Measurements from ENCODE around the gene PTPN4. TPM values are rescaled to one million over a fixed set of nuclear protein-coding genes. Genes with fewer than 3 reads are reported as not detected.

PTPN4 gene
- total and polyA plus RNA-seq, 2 experiments from 2014 or later: 41.6 to 90.4 TPM

DNA sequence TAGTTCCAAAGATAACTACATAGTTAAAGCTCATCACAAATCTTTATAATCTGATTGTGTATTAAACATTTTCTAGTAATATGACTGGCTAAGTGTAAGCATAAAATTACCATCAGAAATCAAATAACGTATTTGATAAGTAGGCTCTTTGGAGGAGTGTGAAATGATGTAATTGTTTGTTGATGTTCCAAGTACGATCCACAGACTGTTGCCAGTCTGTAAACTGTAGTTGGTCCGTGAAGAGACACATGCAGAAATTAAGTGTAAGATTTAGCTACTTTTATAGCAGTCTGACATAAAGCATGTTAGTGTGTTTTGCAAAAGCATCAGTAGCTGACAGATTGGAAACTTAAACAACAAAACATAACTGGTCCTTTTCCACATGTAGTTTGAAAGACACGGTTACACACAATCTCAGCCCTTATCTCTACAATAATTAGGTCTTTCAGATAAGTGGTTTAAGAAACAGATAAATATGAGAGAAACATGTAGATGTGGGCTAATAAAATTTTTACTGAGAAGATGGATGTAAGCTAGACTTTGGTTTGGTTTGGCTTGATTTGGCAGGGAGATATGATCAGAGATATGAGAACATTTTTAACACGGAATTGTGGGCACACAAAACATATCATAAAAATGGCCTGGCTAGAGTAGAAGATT lies 138.1 kb downstream of the PTPN4 start:
- Histone ChIP-seq H3K9me2 (ENCODE audit: insufficient read depth) (no peaks in the 10 kb centered on the region), H3F3A (replicated peaks; ENCODE audit: low read depth) (no peaks in the 10 kb centered on the region), H2AFZ (no peak overlapping the region), H3K36me3 (ENCODE audit: insufficient read depth) (no peaks in the 10 kb centered on the region; the same call in 1 of the 2 replicates), H3K79me2 (replicated peaks; ENCODE audit: insufficient read depth) (no peaks in the 10 kb centered on the region), H3K27me3 (ENCODE audit: insufficient read depth) (no peaks in the 10 kb centered on the region), H4K20me1 (replicated peaks; ENCODE audit: insufficient read depth) (no peaks in the 10 kb centered on the region), H3K4me3 (no peak overlapping the region), H3K27ac (ENCODE audit: low read depth) (no peak overlapping the region), H3K4me1 (ENCODE audit: insufficient read depth) (peaks cover 28% of the 10 kb centered on the region), H3K4me2 (no peak overlapping the region)
- no peak overlapping the region for H3K4me3 Mint-ChIP-seq
- TF ChIP-seq, protein P1, sequence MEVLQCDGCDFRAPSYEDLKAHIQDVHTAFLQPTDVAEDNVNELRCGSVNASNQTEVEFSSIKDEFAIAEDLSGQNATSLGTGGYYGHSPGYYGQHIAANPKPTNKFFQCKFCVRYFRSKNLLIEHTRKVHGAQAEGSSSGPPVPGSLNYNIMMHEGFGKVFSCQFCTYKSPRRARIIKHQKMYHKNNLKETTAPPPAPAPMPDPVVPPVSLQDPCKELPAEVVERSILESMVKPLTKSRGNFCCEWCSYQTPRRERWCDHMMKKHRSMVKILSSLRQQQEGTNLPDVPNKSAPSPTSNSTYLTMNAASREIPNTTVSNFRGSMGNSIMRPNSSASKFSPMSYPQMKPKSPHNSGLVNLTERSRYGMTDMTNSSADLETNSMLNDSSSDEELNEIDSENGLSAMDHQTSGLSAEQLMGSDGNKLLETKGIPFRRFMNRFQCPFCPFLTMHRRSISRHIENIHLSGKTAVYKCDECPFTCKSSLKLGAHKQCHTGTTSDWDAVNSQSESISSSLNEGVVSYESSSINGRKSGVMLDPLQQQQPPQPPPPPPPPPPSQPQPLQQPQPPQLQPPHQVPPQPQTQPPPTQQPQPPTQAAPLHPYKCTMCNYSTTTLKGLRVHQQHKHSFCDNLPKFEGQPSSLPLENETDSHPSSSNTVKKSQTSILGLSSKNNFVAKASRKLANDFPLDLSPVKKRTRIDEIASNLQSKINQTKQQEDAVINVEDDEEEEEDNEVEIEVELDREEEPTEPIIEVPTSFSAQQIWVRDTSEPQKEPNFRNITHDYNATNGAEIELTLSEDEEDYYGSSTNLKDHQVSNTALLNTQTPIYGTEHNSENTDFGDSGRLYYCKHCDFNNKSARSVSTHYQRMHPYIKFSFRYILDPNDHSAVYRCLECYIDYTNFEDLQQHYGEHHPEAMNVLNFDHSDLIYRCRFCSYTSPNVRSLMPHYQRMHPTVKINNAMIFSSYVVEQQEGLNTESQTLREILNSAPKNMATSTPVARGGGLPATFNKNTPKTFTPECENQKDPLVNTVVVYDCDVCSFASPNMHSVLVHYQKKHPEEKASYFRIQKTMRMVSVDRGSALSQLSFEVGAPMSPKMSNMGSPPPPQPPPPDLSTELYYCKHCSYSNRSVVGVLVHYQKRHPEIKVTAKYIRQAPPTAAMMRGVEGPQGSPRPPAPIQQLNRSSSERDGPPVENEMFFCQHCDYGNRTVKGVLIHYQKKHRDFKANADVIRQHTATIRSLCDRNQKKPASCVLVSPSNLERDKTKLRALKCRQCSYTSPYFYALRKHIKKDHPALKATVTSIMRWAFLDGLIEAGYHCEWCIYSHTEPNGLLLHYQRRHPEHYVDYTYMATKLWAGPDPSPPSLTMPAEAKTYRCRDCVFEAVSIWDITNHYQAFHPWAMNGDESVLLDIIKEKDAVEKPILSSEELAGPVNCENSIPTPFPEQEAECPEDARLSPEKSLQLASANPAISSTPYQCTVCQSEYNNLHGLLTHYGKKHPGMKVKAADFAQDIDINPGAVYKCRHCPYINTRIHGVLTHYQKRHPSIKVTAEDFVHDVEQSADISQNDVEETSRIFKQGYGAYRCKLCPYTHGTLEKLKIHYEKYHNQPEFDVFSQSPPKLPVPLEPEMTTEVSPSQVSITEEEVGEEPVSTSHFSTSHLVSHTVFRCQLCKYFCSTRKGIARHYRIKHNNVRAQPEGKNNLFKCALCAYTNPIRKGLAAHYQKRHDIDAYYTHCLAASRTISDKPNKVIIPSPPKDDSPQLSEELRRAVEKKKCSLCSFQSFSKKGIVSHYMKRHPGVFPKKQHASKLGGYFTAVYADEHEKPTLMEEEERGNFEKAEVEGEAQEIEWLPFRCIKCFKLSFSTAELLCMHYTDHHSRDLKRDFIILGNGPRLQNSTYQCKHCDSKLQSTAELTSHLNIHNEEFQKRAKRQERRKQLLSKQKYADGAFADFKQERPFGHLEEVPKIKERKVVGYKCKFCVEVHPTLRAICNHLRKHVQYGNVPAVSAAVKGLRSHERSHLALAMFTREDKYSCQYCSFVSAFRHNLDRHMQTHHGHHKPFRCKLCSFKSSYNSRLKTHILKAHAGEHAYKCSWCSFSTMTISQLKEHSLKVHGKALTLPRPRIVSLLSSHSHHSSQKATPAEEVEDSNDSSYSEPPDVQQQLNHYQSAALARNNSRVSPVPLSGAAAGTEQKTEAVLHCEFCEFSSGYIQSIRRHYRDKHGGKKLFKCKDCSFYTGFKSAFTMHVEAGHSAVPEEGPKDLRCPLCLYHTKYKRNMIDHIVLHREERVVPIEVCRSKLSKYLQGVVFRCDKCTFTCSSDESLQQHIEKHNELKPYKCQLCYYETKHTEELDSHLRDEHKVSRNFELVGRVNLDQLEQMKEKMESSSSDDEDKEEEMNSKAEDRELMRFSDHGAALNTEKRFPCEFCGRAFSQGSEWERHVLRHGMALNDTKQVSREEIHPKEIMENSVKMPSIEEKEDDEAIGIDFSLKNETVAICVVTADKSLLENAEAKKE (CRISPR knock-in tag; IDR thresholded peaks at IDR 0.05): no peak
- TF ChIP-seq EZH2 (IDR thresholded peaks at IDR 0.05; ENCODE audit: low read depth, unreplicated experiment) (no peak), ZNF114 (CRISPR knock-in tag; IDR thresholded peaks at IDR 0.05) (no peak), REST (IDR thresholded peaks at IDR 0.05; ENCODE audit: unreplicated experiment) (no peak), NANOG (IDR thresholded peaks at IDR 0.05; ENCODE audit: borderline replicate concordance) (no peak), JUNB (IDR thresholded peaks at IDR 0.05; ENCODE audit: unreplicated experiment) (no peak), ETS1 (IDR thresholded peaks at IDR 0.05) (no peak), EZH2phosphoT487 (IDR thresholded peaks at IDR 0.05; ENCODE audit: unreplicated experiment) (no peak), ZNF331 (CRISPR knock-in tag; IDR thresholded peaks at IDR 0.05; ENCODE audit: low read depth) (no peak), CREB1 (CRISPR knock-in tag; IDR thresholded peaks at IDR 0.05; ENCODE audit: low read depth) (no peak), STAT1 (IDR thresholded peaks at IDR 0.05; ENCODE audit: unreplicated experiment) (no peak), POLR2AphosphoS5 (IDR thresholded peaks at IDR 0.05; ENCODE audit: low read depth) (no peak)
- TF ChIP-seq, protein P2, sequence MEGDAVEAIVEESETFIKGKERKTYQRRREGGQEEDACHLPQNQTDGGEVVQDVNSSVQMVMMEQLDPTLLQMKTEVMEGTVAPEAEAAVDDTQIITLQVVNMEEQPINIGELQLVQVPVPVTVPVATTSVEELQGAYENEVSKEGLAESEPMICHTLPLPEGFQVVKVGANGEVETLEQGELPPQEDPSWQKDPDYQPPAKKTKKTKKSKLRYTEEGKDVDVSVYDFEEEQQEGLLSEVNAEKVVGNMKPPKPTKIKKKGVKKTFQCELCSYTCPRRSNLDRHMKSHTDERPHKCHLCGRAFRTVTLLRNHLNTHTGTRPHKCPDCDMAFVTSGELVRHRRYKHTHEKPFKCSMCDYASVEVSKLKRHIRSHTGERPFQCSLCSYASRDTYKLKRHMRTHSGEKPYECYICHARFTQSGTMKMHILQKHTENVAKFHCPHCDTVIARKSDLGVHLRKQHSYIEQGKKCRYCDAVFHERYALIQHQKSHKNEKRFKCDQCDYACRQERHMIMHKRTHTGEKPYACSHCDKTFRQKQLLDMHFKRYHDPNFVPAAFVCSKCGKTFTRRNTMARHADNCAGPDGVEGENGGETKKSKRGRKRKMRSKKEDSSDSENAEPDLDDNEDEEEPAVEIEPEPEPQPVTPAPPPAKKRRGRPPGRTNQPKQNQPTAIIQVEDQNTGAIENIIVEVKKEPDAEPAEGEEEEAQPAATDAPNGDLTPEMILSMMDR (conservative IDR thresholded peaks at IDR 0.05; ENCODE audit: low read depth in 2 of 2): no peak
- H3K9me3 Mint-ChIP-seq: no peaks in the 10 kb centered on the region
- no peak for ATAC-seq
- H3K27ac Mint-ChIP-seq: peak overlapping the region; percentile 1; the same call in 1 of the 2 replicates
- H3K36me3 Mint-ChIP-seq (ENCODE audit: low read depth): peaks cover 26% of the 10 kb centered on the region
- H3K27me3 Mint-ChIP-seq (ENCODE audit: insufficient read depth, low read depth, poor library complexity): peaks cover 2% of the 10 kb centered on the region
- DNase-seq (ENCODE audit: low spot score): no peak
- peaks cover 22% of the 10 kb centered on the region for H3K4me1 Mint-ChIP-seq

Data from GM23338 (cell line).